GM12891 (cell line): Measurements from ENCODE around the gene MAPK1.

Source experiments
- PAX5 ChIP-seq: IDR thresholded peaks from 2 replicates; pipeline ENCODE4 v1.6.1; 2011; ENCODE audit warnings: low read length, moderate library complexity, mild to moderate bottlenecking; ENCODE audit not compliant: insufficient read depth, severe bottlenecking
- POLR2A ChIP-seq: IDR thresholded peaks from 2 replicates; pipeline ENCODE4 v1.6.1; 2011; ENCODE audit warnings: low read depth, low read length, control low read depth
- POLR2AphosphoS5 ChIP-seq: IDR thresholded peaks from 2 replicates; pipeline ENCODE4 v1.6.1; 2011; ENCODE audit warnings: low read depth, low read length, control low read depth
- POU2F2 ChIP-seq: IDR thresholded peaks from 2 replicates; pipeline ENCODE4 v1.6.1; 2011; ENCODE audit warnings: low read depth, mild to moderate bottlenecking, control low read depth, low read length, moderate library complexity
- SPI1 ChIP-seq: IDR thresholded peaks from 2 replicates; pipeline ENCODE4 v1.6.1; 2011; ENCODE audit warnings: low read depth, low read length, control low read depth
- TAF1 ChIP-seq: IDR thresholded peaks from 2 replicates; pipeline ENCODE4 v1.6.1; 2011; ENCODE audit warnings: low read depth, low read length, control low read depth

DNA sequence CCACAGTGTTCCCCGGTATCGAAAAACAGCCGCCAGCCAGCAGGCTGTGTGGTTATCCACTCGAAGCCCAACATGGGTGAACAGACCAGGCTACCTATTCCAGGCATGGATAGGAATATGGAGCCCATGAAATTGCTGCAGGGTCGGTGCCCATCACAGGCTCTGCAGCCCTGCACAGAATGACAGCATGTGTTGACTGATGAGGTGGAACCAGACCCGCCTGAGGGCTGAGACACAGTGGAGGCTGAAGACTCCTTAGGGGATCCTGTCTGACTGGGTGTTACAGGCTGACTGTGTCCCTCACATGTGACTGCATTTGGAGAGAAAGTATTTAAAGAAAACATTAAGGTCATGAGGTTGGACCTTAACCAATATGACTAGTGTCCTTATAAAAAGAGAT lies 125.7 kb downstream of the MAPK1 start:
- TF ChIP-seq POLR2A: no peak
- no peak for TF ChIP-seq PAX5
- no peak for TF ChIP-seq POLR2AphosphoS5
- no peak for TF ChIP-seq TAF1
- no peak for TF ChIP-seq SPI1
- TF ChIP-seq POU2F2: no peak
